Measurements from ENCODE around the gene MON2.

MON2 gene

DNA sequence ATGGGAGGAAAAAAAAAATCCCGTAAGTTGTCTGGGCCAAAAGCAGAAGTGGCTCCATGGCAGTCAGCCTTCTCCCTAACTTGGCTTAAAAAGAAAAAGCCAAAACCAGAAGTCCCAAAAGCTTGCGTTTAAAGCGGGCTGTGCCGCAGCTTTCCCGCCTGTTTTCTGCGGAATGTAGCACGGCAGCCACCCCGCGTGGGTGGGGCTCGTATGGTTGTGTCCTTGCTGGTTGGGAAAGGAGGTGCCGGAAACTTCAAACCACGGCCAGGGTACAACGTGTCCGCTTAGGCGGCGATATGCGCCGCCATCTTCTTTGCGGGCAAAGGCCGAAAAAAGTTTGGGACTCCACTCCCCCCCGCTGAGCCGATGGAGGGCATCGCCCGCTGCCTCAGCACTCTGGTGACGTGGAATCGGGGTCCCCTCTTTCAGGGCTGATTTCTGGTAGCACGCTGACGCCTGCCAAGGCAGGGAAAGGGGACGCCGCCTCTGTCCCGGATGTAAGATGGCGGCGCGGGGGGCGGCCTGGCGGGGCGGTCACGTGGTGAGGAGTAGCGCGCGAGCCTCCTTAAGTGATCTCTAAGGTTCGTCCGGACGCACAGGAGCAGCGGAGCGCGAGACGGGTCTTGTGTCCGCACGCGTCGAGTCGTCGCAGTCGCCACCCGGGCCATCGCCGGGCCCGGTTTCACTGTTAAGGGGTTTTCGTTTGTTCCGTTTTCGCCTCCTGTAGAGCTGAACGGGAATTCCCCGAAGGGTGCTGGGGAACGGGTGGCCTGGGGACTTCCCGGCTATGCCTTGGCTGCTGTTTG lies 135.8 kb downstream of the MON2 start:
- Histone ChIP-seq H3K9me3 (ENCODE audit: low read length) (no peaks in the 10 kb centered on the region), H3K27me3 (ENCODE audit: control insufficient read depth in 1 of 2, insufficient read depth in 2 of 2, low read length in 2 of 2) (no peaks in the 10 kb centered on the region), H3K27ac (ENCODE audit: low read depth, low read length) (peak overlapping the region; percentile 100), H3K4me1 (ENCODE audit: insufficient read depth, low read length) (peaks cover 24% of the 10 kb centered on the region), H3K9ac (ENCODE audit: low read length) (peak overlapping the region; percentile 94), H3K4me3 (ENCODE audit: low read depth in 1 of 2, low read length in 2 of 2) (peak overlapping the region; percentile 77 to 92), H3K36me3 (ENCODE audit: insufficient read depth, low read length) (no peaks in the 10 kb centered on the region)

DNA sequence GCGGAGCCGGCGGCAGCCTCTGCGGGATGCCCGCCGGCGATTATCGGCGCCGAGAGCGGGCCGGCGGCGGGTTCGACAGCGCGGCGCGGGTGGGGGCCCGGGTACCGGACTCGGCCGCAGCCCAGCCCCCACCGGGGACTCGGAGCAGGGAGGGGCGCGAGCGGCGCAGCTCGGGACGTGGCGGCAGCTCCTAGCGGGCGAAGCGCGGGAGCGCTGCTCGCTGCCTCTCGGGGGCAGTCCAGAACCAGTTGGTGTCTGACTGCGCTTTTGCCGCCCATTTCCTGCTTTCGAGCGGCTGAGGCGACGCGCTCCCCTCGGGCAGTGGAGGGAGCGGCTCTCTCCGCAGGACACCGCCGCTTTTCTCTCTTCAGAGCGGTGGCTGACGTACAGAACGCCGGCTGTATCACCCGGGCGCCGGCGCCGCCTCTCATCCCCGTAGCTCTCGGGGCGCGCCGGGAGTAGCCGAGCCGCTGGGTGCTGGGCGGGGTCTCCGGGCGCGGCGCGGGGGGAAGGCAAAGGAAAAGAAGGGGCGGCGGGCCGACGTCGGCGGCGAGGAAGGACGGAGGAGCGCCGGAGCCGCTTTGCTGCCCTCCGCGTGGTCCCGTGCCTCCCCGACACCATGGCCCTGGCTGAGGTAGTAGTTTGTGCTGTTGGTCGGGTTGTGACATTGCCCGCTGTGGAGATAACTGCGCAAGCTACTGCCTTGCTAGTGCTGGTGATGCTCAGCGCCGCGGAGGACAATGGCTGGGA lies 136.6 kb downstream of the MON2 start:
- no peaks in the 10 kb centered on the region for H3K36me3 ChIP-seq (ENCODE audit: insufficient read depth, low read length)
- no peaks in the 10 kb centered on the region for H3K27me3 ChIP-seq (ENCODE audit: control insufficient read depth in 1 of 2, insufficient read depth in 2 of 2, low read length in 2 of 2)
- H3K9me3 ChIP-seq (ENCODE audit: low read length): no peaks in the 10 kb centered on the region
- H3K4me3 ChIP-seq (ENCODE audit: low read depth in 1 of 2, low read length in 2 of 2): peak overlapping the region; percentile 77 to 92
- H3K9ac ChIP-seq (ENCODE audit: low read length): peak overlapping the region; percentile 94
- H3K4me1 ChIP-seq (ENCODE audit: insufficient read depth, low read length): peaks cover 24% of the 10 kb centered on the region
- H3K27ac ChIP-seq (ENCODE audit: low read depth, low read length): peak overlapping the region; percentile 100

GRCh38 chr12:62603811-62604098 lies 137.1 kb downstream of the MON2 start:
- H3K36me3 ChIP-seq (ENCODE audit: insufficient read depth, low read length): no peaks in the 10 kb centered on the region
- H3K4me3 ChIP-seq (ENCODE audit: low read depth in 1 of 2, low read length in 2 of 2): peak overlapping the region; percentile 77 to 92
- H3K9me3 ChIP-seq (ENCODE audit: low read length): no peaks in the 10 kb centered on the region
- H3K27ac ChIP-seq (ENCODE audit: low read depth, low read length): peak overlapping the region; percentile 100
- H3K9ac ChIP-seq (ENCODE audit: low read length): peak overlapping the region; percentile 94
- peaks cover 24% of the 10 kb centered on the region for H3K4me1 ChIP-seq (ENCODE audit: insufficient read depth, low read length)
- H3K27me3 ChIP-seq (ENCODE audit: control insufficient read depth in 1 of 2, insufficient read depth in 2 of 2, low read length in 2 of 2): no peaks in the 10 kb centered on the region

- Histone ChIP-seq H3K9me3 (ENCODE audit: low read length) (no peaks in the 10 kb centered on the region), H3K9ac (ENCODE audit: low read length) (peak overlapping the region; percentile 94), H3K27ac (ENCODE audit: low read depth, low read length) (peak overlapping the region; percentile 100), H3K4me3 (ENCODE audit: low read depth in 1 of 2, low read length in 2 of 2) (peak overlapping the region; percentile 77 to 92), H3K36me3 (ENCODE audit: insufficient read depth, low read length) (no peaks in the 10 kb centered on the region), H3K27me3 (ENCODE audit: control insufficient read depth in 1 of 2, insufficient read depth in 2 of 2, low read length in 2 of 2) (no peaks in the 10 kb centered on the region), H3K4me1 (ENCODE audit: insufficient read depth, low read length) (peaks cover 24% of the 10 kb centered on the region)
These were observed 137.7 kb downstream of the MON2 start for GRCh38 chr12:62604373-62604772.

- Histone ChIP-seq H3K27ac (ENCODE audit: low read depth, low read length) (no peak overlapping the region), H3K27me3 (ENCODE audit: control insufficient read depth in 1 of 2, insufficient read depth in 2 of 2, low read length in 2 of 2) (no peaks in the 10 kb centered on the region), H3K4me3 (ENCODE audit: low read depth in 1 of 2, low read length in 2 of 2) (peak overlapping the region in 1 of 2 donors; percentile 92), H3K9ac (ENCODE audit: low read length) (peak overlapping the region; percentile 5), H3K36me3 (ENCODE audit: insufficient read depth, low read length) (no peaks in the 10 kb centered on the region), H3K9me3 (ENCODE audit: low read length) (no peaks in the 10 kb centered on the region), H3K4me1 (ENCODE audit: insufficient read depth, low read length) (peaks cover 24% of the 10 kb centered on the region)
These were observed 138.2 kb downstream of the MON2 start for GRCh38 chr12:62604871-62605270.

DNA sequence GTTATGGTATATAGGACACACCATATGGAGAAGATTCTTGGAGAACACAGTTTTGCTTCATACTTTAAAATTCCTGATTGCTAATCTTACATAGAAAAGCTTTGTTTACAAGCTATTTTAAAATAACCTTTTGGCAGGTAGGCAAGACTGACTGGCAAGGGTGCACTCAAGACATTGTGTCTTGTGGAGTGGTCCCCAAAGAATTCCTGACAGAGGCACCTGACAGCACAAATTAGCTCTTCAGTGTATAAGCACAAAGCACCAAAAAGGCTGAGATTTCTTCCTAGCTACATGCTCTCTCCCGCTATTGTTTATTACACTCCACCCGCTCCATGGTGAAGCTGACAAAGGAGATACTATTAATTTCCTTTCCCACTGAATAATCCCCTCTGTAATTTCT lies 139.4 kb downstream of the MON2 start:
- H3K4me1 ChIP-seq (ENCODE audit: insufficient read depth, low read length): peaks cover 24% of the 10 kb centered on the region
- H3K4me3 ChIP-seq (ENCODE audit: low read depth in 1 of 2, low read length in 2 of 2): no peak overlapping the region
- H3K27me3 ChIP-seq (ENCODE audit: control insufficient read depth in 1 of 2, insufficient read depth in 2 of 2, low read length in 2 of 2): no peaks in the 10 kb centered on the region
- no peaks in the 10 kb centered on the region for H3K36me3 ChIP-seq (ENCODE audit: insufficient read depth, low read length)
- no peaks in the 10 kb centered on the region for H3K9me3 ChIP-seq (ENCODE audit: low read length)
- H3K27ac ChIP-seq (ENCODE audit: low read depth, low read length): no peak overlapping the region
- H3K9ac ChIP-seq (ENCODE audit: low read length): no peak overlapping the region

DNA sequence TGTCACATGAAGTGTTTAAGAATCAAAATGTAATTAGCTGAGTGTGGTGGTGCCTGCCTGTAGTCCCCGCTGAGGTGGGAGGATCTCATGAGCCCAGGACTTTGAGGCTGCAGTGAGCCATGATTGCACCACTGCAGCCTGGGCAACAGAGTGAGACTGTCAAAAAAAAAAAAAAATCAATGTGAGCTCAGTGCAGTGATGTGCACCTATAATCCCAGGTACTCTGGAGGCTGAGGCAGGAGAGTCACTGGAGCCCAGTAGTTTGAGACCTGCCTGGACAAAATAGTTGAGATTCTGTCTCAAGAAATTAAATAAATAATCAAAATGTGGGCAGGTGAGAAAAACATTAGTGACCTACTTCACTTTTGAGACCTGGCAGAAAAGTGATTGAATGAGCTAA lies 140.0 kb downstream of the MON2 start:
- H3K4me1 ChIP-seq (ENCODE audit: insufficient read depth, low read length): peaks cover 21% of the 10 kb centered on the region
- no peak overlapping the region for H3K27ac ChIP-seq (ENCODE audit: low read depth, low read length)
- no peaks in the 10 kb centered on the region for H3K36me3 ChIP-seq (ENCODE audit: insufficient read depth, low read length)
- no peak overlapping the region for H3K9ac ChIP-seq (ENCODE audit: low read length)
- H3K9me3 ChIP-seq (ENCODE audit: low read length): no peaks in the 10 kb centered on the region
- H3K4me3 ChIP-seq (ENCODE audit: low read depth in 1 of 2, low read length in 2 of 2): no peak overlapping the region
- H3K27me3 ChIP-seq (ENCODE audit: control insufficient read depth in 1 of 2, insufficient read depth in 2 of 2, low read length in 2 of 2): no peaks in the 10 kb centered on the region

DNA sequence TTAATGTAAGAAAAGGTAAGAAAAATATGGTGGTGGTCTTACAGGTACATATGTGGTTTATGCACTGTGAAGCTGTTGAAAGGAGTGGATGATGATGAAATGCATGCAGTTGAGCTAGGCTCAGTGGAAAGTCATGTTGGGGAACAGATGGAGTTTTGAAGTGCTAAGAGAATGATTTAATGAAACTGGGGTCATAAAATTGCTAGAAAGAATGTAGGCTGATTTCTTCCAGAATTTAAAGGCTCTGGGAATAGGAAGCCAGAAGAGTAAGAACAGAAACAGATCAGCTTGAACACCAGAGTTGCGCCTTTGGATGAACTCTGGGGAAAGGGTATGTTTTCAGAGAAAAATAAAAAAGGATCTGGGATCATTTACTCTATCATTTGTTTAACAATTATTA lies 146.5 kb downstream of the MON2 start:
- Histone ChIP-seq H3K4me1 (ENCODE audit: insufficient read depth, low read length) (no peaks in the 10 kb centered on the region), H3K36me3 (ENCODE audit: insufficient read depth, low read length) (no peaks in the 10 kb centered on the region), H3K27me3 (ENCODE audit: control insufficient read depth in 1 of 2, insufficient read depth in 2 of 2, low read length in 2 of 2) (no peaks in the 10 kb centered on the region), H3K27ac (ENCODE audit: low read depth, low read length) (no peak overlapping the region), H3K9ac (ENCODE audit: low read length) (no peak overlapping the region), H3K9me3 (ENCODE audit: low read length) (no peaks in the 10 kb centered on the region), H3K4me3 (ENCODE audit: low read depth in 1 of 2, low read length in 2 of 2) (no peak overlapping the region)

GRCh38 chr12:62618319-62618718 lies 151.7 kb downstream of the MON2 start:
- Histone ChIP-seq H3K27me3 (ENCODE audit: control insufficient read depth in 1 of 2, insufficient read depth in 2 of 2, low read length in 2 of 2) (no peaks in the 10 kb centered on the region), H3K9me3 (ENCODE audit: low read length) (no peaks in the 10 kb centered on the region), H3K9ac (ENCODE audit: low read length) (no peak overlapping the region), H3K4me1 (ENCODE audit: insufficient read depth, low read length) (no peaks in the 10 kb centered on the region), H3K27ac (ENCODE audit: low read depth, low read length) (no peak overlapping the region), H3K36me3 (ENCODE audit: insufficient read depth, low read length) (no peaks in the 10 kb centered on the region), H3K4me3 (ENCODE audit: low read depth in 1 of 2, low read length in 2 of 2) (no peak overlapping the region)

GRCh38 chr12:62618930-62619329 lies 152.3 kb downstream of the MON2 start:
- Histone ChIP-seq H3K36me3 (ENCODE audit: insufficient read depth, low read length) (no peaks in the 10 kb centered on the region), H3K9ac (ENCODE audit: low read length) (no peak overlapping the region), H3K4me3 (ENCODE audit: low read depth in 1 of 2, low read length in 2 of 2) (no peak overlapping the region), H3K4me1 (ENCODE audit: insufficient read depth, low read length) (no peaks in the 10 kb centered on the region), H3K27me3 (ENCODE audit: control insufficient read depth in 1 of 2, insufficient read depth in 2 of 2, low read length in 2 of 2) (no peaks in the 10 kb centered on the region), H3K9me3 (ENCODE audit: low read length) (no peaks in the 10 kb centered on the region), H3K27ac (ENCODE audit: low read depth, low read length) (no peak overlapping the region)

DNA sequence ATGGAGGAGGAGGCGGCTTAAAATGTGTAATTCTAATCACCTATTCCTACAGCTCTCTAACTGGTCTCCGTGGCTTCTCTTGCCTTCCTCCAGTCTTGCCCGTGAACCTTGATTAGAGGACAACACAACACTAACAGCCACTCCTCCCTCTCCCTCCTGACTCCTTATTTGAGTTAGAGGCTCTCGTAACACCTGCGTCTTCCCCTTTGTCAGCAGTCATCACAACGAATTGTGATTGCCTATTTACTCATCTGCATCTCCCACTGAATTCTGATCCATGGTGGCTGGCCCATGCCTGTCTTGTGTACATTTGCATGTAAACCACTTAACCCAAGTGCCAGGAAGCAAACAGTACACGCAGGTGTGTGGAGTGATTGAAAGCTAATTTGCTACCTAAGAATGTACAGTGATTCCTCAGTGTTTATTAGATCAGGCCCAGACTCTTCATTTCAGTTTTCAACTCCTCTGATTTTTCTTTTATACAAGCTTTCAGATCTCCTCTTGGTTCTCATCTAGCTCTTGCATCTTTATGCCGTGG lies 154.5 kb downstream of the MON2 start:
- Histone ChIP-seq H3K36me3 (ENCODE audit: insufficient read depth, low read length) (no peaks in the 10 kb centered on the region), H3K4me1 (ENCODE audit: insufficient read depth, low read length) (no peaks in the 10 kb centered on the region), H3K27me3 (ENCODE audit: control insufficient read depth in 1 of 2, insufficient read depth in 2 of 2, low read length in 2 of 2) (no peaks in the 10 kb centered on the region), H3K9me3 (ENCODE audit: low read length) (no peaks in the 10 kb centered on the region), H3K4me3 (ENCODE audit: low read depth in 1 of 2, low read length in 2 of 2) (no peak overlapping the region), H3K9ac (ENCODE audit: low read length) (no peak overlapping the region), H3K27ac (ENCODE audit: low read depth, low read length) (no peak overlapping the region)
